ENCODE data around the gene LRFN3. TPM values are rescaled to one million over a fixed set of nuclear protein-coding genes. Genes with fewer than 3 reads are reported as not detected.

The LRFN3 gene
- total and polyA plus RNA-seq, 12 donors = 1.7 to 23.3 (median 13.8) TPM

DNA sequence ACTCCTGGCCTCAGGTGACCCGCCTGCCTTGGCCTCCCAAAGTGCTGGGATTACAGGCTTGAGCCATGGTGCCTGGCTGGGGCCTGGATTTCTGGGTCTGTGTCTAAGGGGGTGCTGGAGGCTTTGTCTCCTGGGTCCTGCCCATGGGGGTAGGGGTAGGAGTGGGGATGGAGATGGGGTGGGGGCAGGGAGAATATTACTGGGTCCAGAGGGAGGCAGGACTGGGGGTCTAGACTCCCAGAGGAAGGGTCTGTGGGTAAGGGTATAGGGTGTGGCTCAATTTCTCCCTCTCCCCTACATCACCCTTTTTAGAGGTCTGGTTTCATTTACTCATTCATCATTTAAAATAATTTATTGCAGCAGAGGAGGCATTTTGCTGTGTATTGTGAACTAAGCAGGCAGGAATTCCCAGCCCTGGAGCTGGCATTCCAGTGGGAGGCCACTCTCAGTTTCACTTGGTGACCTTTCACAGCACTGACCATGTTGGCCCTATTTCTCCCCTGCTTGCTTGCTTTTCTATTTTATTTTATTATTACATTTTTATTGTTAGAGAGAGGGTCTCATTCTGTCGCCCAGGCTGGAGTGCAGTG, 35.0 kb upstream of the LRFN3 start:
- 58 to 80% (median 66%) methylated on average over 1 to 2 of the region's 2 CpGs for WGBS, 4 donors
- no peak for DNase-seq
- Histone ChIP-seq H3K27me3 (no peaks in the 10 kb centered on the region), H3K9me3 (replicated peaks in 1 of 3) (no peaks in the 10 kb centered on the region), H3K4me1 (replicated peaks in 1 of 2) (peaks cover 6 to 16% of the 10 kb centered on the region in 2 donors), H3K27ac (peak overlapping the region in 3 of 5 donors; percentile 64 to 87 (median 82)), H3K36me3 (replicated peaks in 1 of 2) (peaks cover 0 to 14% of the 10 kb centered on the region in 2 donors), H3K4me3 (peak overlapping the region in 1 of 4 donors; percentile 17)
- TF ChIP-seq, protein P1, sequence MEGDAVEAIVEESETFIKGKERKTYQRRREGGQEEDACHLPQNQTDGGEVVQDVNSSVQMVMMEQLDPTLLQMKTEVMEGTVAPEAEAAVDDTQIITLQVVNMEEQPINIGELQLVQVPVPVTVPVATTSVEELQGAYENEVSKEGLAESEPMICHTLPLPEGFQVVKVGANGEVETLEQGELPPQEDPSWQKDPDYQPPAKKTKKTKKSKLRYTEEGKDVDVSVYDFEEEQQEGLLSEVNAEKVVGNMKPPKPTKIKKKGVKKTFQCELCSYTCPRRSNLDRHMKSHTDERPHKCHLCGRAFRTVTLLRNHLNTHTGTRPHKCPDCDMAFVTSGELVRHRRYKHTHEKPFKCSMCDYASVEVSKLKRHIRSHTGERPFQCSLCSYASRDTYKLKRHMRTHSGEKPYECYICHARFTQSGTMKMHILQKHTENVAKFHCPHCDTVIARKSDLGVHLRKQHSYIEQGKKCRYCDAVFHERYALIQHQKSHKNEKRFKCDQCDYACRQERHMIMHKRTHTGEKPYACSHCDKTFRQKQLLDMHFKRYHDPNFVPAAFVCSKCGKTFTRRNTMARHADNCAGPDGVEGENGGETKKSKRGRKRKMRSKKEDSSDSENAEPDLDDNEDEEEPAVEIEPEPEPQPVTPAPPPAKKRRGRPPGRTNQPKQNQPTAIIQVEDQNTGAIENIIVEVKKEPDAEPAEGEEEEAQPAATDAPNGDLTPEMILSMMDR (IDR thresholded peaks at IDR 0.05) = no peak
- TF ChIP-seq POLR2A (IDR thresholded peaks at IDR 0.05) = no peak
- intact Hi-C loops (cut with DNase I) = no loop called here

- peak in 2 of 7 donors; percentile 31 to 38 for DNase-seq
- Histone ChIP-seq H3K4me3 (peak within 1 kb of the TSS in 1 of 4 donors; percentile 17), H3K9me3 (replicated peaks in 1 of 3) (no peaks in the 10 kb centered on the region), H3K36me3 (replicated peaks in 1 of 2) (peaks cover 0 to 5% of the 10 kb centered on the region in 2 donors), H3K27ac (peak within 1 kb of the TSS in 4 of 5 donors; percentile 7 to 87 (median 58)), H3K27me3 (no peaks in the 10 kb centered on the region), H3K4me1 (replicated peaks in 1 of 2) (peaks cover 6 to 16% of the 10 kb centered on the region in 2 donors)
- WGBS, 4 donors = 43 to 56% (median 46%) methylated on average over 6 of the region's 6 CpGs
- intact Hi-C loops (cut with DNase I) = no loop called here
- TF ChIP-seq, protein P1 (IDR thresholded peaks at IDR 0.05) = no peak
Measured at GRCh38 chr19:35901854-35902661, 34.1 kb upstream of the LRFN3 start, which contains the start of gene HCST. HCST (plus strand) TSS chr19:35902529; CDS start chr19:35902594, 65 bp downstream.

GRCh38 chr19:35902870-35903475, 33.2 kb upstream of the LRFN3 start:
- Histone ChIP-seq H3K9me3 (replicated peaks in 1 of 3) (no peaks in the 10 kb centered on the region), H3K27ac (peak overlapping the region in 2 of 5 donors; percentile 60 to 82), H3K27me3 (no peaks in the 10 kb centered on the region), H3K36me3 (replicated peaks in 1 of 2) (no peaks in the 10 kb centered on the region), H3K4me1 (replicated peaks in 1 of 2) (peaks cover 6 to 13% of the 10 kb centered on the region in 2 donors), H3K4me3 (peak overlapping the region in 1 of 4 donors; percentile 17)
- no peak for DNase-seq
- intact Hi-C loops (cut with DNase I) = no loop called here
- WGBS, 4 donors = 53 to 68% (median 62%) methylated on average over 10 of the region's 10 CpGs
- TF ChIP-seq POLR2A (IDR thresholded peaks at IDR 0.05) = no peak
- TF ChIP-seq, protein P1 (IDR thresholded peaks at IDR 0.05) = no peak

All from adrenal gland (tissue), 12 donors.